NT2/D1 (cell line): Measurements from ENCODE around the gene NBAS.

ENCODE experiments used
- SUZ12 ChIP-seq: IDR thresholded peaks from 2 replicates; pipeline ENCODE4 v1.6.1; 2011; ENCODE audit not compliant: insufficient read length, insufficient read depth; ENCODE audit errors: extremely low read depth
- YY1 ChIP-seq: IDR thresholded peaks from 2 replicates; pipeline ENCODE4 v1.6.1; 2011; ENCODE audit not compliant: insufficient read length, insufficient read depth
- ZNF274 ChIP-seq: IDR thresholded peaks from 2 replicates; pipeline ENCODE4 v1.6.1; 2011; ENCODE audit warnings: mild to moderate bottlenecking, low read depth, low read length

GRCh38 chr2:15556311-15556930, 4.7 kb downstream of the NBAS start:
- TF ChIP-seq YY1 (no peak), SUZ12 (no peak), ZNF274 (no peak)
